ENCODE results near the gene MAP3K2. TPM values are rescaled to one million over a fixed set of nuclear protein-coding genes. Genes with fewer than 3 reads are reported as not detected.

MAP3K2 gene
- polyA plus RNA-seq, 3 donors, result 16.0 to 86.4 (median 66.3) TPM

- Histone ChIP-seq H3K4me2 (replicated peaks; ENCODE audit: extremely low read depth, low read length, poor library complexity, severe bottlenecking) (peak overlapping the region; percentile 82), H3K27me3 (ENCODE audit: control insufficient read depth in 2 of 2, insufficient read depth in 2 of 2, low read length in 2 of 2) (no peaks in the 10 kb centered on the region), H2AFZ (ENCODE audit: insufficient read depth, low read depth, low read length, poor library complexity, severe bottlenecking) (no peak overlapping the region), H3K79me2 (ENCODE audit: insufficient read depth, low read length) (peaks cover 75% of the 10 kb centered on the region), H4K20me1 (ENCODE audit: insufficient read depth, low read length) (peaks cover 64% of the 10 kb centered on the region), H3K27ac (ENCODE audit: low read depth in 1 of 2, low read length in 2 of 2) (peak overlapping the region; percentile 15 to 39), H3K9me3 (replicated peaks in 1 of 2; ENCODE audit: control insufficient read depth in 1 of 2, insufficient read depth in 1 of 2, low read length in 2 of 2) (no peaks in the 10 kb centered on the region), H3K36me3 (replicated peaks in 1 of 2; ENCODE audit: control insufficient read depth in 1 of 2, insufficient read depth in 2 of 2, low read length in 2 of 2) (peaks cover 0 to 5% of the 10 kb centered on the region in 2 donors), H3K4me3 (replicated peaks in 1 of 3; ENCODE audit: low read depth in 2 of 3, low read length in 3 of 3) (peak overlapping the region in 1 of 3 experiments; percentile 87), H3K4me1 (ENCODE audit: control insufficient read depth in 1 of 2, insufficient read depth in 2 of 2, low read length in 2 of 2) (peaks cover 30 to 33% of the 10 kb centered on the region in 2 donors), H3K9ac (ENCODE audit: insufficient read depth, low read length, poor library complexity, severe bottlenecking) (no peak overlapping the region)
- peaks cover 11 to 22% of the 10 kb centered on the region in 2 donors for H3K36me3 Mint-ChIP-seq
- no peaks in the 10 kb centered on the region for H3K27me3 Mint-ChIP-seq (ENCODE audit: low read depth in 3 of 3)
- no peak for DNase-seq
- H3K27ac Mint-ChIP-seq, result peak overlapping the region; percentile 57 to 98 (median 78)
- H3K9me3 Mint-ChIP-seq, result peaks cover 0 to 2% (median 0%) of the 10 kb centered on the region in 7 donors
- WGBS (ENCODE audit: insufficient coverage), result 58% methylated on average over 3 of the region's 6 CpGs
- peaks cover 59% of the 10 kb centered on the region for H3K4me1 Mint-ChIP-seq
- peak overlapping the region in 1 of 2 donors; percentile 72 for H3K4me3 Mint-ChIP-seq
- intact Hi-C loops (cut with micrococcal nuclease), result loop anchor here in 1 of 2 donors (5.0 kb wide), 1 partner anchor 42 kb away; no protein-coding TSS in a partner anchor
- TF ChIP-seq CTCF (IDR thresholded peaks at IDR 0.05), result no peak
Observed at GRCh38 chr2:127384529-127384928, 3.2 kb downstream of the MAP3K2 start.

GRCh38 chr2:127382831-127383230, 4.9 kb downstream of the MAP3K2 start:
- intact Hi-C loops (cut with micrococcal nuclease), result loop anchor here in 1 of 2 donors (5.0 kb wide), 1 partner anchor 41 kb away; no protein-coding TSS in a partner anchor
- no peak for DNase-seq
- Mint-ChIP-seq H3K27ac (peak overlapping the region in 5 of 7 donors; percentile 13 to 73 (median 42)), H3K4me1 (peaks cover 50% of the 10 kb centered on the region), H3K4me3 (no peak overlapping the region), H3K9me3 (peaks cover 0 to 2% (median 0%) of the 10 kb centered on the region in 7 donors), H3K27me3 (ENCODE audit: low read depth in 3 of 3) (no peaks in the 10 kb centered on the region), H3K36me3 (peaks cover 11 to 22% of the 10 kb centered on the region in 2 donors)
- H3K9me3 ChIP-seq (replicated peaks in 1 of 2; ENCODE audit: control insufficient read depth in 1 of 2, insufficient read depth in 1 of 2, low read length in 2 of 2), result no peaks in the 10 kb centered on the region
- no peak for TF ChIP-seq CTCF (IDR thresholded peaks at IDR 0.05)
- peaks cover 92% of the 10 kb centered on the region for H3K79me2 ChIP-seq (ENCODE audit: insufficient read depth, low read length)
- no peaks in the 10 kb centered on the region for H3K27me3 ChIP-seq (ENCODE audit: control insufficient read depth in 2 of 2, insufficient read depth in 2 of 2, low read length in 2 of 2)
- H3K4me3 ChIP-seq (replicated peaks in 1 of 3; ENCODE audit: low read depth in 2 of 3, low read length in 3 of 3), result no peak overlapping the region
- no peak overlapping the region for H2AFZ ChIP-seq (ENCODE audit: insufficient read depth, low read depth, low read length, poor library complexity, severe bottlenecking)
- 93% methylated on average over 2 of the region's 3 CpGs for WGBS (ENCODE audit: insufficient coverage)
- peaks cover 79% of the 10 kb centered on the region for H4K20me1 ChIP-seq (ENCODE audit: insufficient read depth, low read length)
- H3K27ac ChIP-seq (ENCODE audit: low read depth in 1 of 2, low read length in 2 of 2), result no peak overlapping the region
- H3K36me3 ChIP-seq (replicated peaks in 1 of 2; ENCODE audit: control insufficient read depth in 1 of 2, insufficient read depth in 2 of 2, low read length in 2 of 2), result peaks cover 0 to 5% of the 10 kb centered on the region in 2 donors
- H3K4me2 ChIP-seq (replicated peaks; ENCODE audit: extremely low read depth, low read length, poor library complexity, severe bottlenecking), result no peak overlapping the region
- peaks cover 15 to 28% of the 10 kb centered on the region in 2 donors for H3K4me1 ChIP-seq (ENCODE audit: control insufficient read depth in 1 of 2, insufficient read depth in 2 of 2, low read length in 2 of 2)
- H3K9ac ChIP-seq (ENCODE audit: insufficient read depth, low read length, poor library complexity, severe bottlenecking), result no peak overlapping the region

All from CD14-positive monocyte (primary cell).